Tibial nerve (tissue), 4 donors: ENCODE results near the gene KRT77.

Experiments
- EP300 ChIP-seq, 2 donors: sonication (generic); formaldehyde crosslinking; IDR thresholded peaks; one replicate each; pipeline ENCODE4 v1.6.1; 2017; ENCODE audit warnings: antibody characterized with exemption in 2 of 2, mild to moderate bottlenecking in 1 of 2
- POLR2A ChIP-seq, 2 donors: fragments of 450-650 bp; IDR thresholded peaks; one replicate each; pipeline ENCODE4 v1.6.1; 2017; ENCODE audit warnings: antibody characterized with exemption in 2 of 2, mild to moderate bottlenecking in 2 of 2, moderate library complexity in 2 of 2
- TF ChIP-seq, protein P1 (sequence below), 5 experiments: fragments of 200-600 bp in 3 of 5; fragments of 450-650 bp in 2 of 5; sonication (generic) in 3 of 5; IDR thresholded peaks; one replicate each; pipeline ENCODE4 v1.5.1; 2016 to 2019; ENCODE audit warnings: antibody characterized with exemption in 5 of 5, mild to moderate bottlenecking in 3 of 5, moderate library complexity in 2 of 5

DNA sequence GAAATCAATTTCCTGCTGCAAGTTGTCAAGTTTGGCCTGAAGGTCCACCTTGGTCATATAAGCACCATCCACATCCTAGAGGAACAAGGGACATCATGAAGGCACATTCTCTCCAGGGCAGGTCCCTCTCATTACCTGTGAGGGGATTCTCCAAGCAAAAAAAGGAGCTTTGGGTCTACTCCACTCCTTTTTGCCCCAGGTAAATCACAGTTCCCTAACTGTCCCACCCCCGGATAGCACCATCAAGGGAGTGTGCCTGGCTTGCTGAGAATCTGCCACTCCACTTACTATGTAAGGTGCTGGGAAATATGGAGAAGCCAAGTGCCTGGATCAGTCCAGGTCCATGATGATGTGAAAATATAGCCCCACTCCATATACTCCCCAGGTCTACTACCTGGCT is 25.7 kb downstream of the KRT77 start:
- TF ChIP-seq, protein P1, sequence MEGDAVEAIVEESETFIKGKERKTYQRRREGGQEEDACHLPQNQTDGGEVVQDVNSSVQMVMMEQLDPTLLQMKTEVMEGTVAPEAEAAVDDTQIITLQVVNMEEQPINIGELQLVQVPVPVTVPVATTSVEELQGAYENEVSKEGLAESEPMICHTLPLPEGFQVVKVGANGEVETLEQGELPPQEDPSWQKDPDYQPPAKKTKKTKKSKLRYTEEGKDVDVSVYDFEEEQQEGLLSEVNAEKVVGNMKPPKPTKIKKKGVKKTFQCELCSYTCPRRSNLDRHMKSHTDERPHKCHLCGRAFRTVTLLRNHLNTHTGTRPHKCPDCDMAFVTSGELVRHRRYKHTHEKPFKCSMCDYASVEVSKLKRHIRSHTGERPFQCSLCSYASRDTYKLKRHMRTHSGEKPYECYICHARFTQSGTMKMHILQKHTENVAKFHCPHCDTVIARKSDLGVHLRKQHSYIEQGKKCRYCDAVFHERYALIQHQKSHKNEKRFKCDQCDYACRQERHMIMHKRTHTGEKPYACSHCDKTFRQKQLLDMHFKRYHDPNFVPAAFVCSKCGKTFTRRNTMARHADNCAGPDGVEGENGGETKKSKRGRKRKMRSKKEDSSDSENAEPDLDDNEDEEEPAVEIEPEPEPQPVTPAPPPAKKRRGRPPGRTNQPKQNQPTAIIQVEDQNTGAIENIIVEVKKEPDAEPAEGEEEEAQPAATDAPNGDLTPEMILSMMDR (IDR thresholded peaks at IDR 0.05): no peak
- TF ChIP-seq POLR2A (IDR thresholded peaks at IDR 0.05): no peak
- TF ChIP-seq EP300 (IDR thresholded peaks at IDR 0.05): no peak
